Suprapubic skin (tissue), 4 donors: ENCODE results near the gene WDR37. TPM values are rescaled to one million over a fixed set of nuclear protein-coding genes. Genes with fewer than 3 reads are reported as not detected.

Experiments used
- DNase-seq, 2 donors: peaks; one replicate each; pipeline ENCODE4 v3.0.0-alpha.2; 2019; ENCODE audit warnings: low spot score in 2 of 2
- H3K27ac ChIP-seq: fragments of 200-600 bp; sonication (generic); one replicate; pipeline ENCODE4 v1.5.1; 2019
- H3K27me3 ChIP-seq: fragments of 200-600 bp; sonication (generic); one replicate; pipeline ENCODE4 v1.5.1; 2019
- H3K36me3 ChIP-seq: fragments of 200-600 bp; sonication (generic); one replicate; pipeline ENCODE4 v1.5.1; 2019
- H3K4me1 ChIP-seq: fragments of 200-600 bp; sonication (generic); one replicate; pipeline ENCODE4 v1.5.1; 2019
- H3K4me3 ChIP-seq: fragments of 200-600 bp; sonication (generic); one replicate; pipeline ENCODE4 v1.5.1; 2019; ENCODE audit warnings: mild to moderate bottlenecking
- H3K9me3 ChIP-seq: fragments of 200-600 bp; sonication (generic); one replicate; pipeline ENCODE4 v1.5.1; 2019
- EP300 ChIP-seq: sonication (generic); formaldehyde crosslinking; IDR thresholded peaks from one replicate; pipeline ENCODE4 v1.6.1; 2017; ENCODE audit warnings: antibody characterized with exemption
- POLR2A ChIP-seq, 2 donors: fragments of 450-650 bp; IDR thresholded peaks; one replicate each; pipeline ENCODE4 v1.6.1; 2017; ENCODE audit warnings: antibody characterized with exemption in 2 of 2, mild to moderate bottlenecking in 2 of 2, moderate library complexity in 2 of 2
- POLR2AphosphoS5 ChIP-seq, 3 donors: sonication (generic); formaldehyde crosslinking; IDR thresholded peaks; one replicate each; pipeline ENCODE4 v1.6.1; 2017; ENCODE audit warnings: antibody characterized with exemption in 3 of 3
- WGBS: methylation state at CpG from one replicate; pipeline ENCODE4 v1.1.5; 2018; 5-methylcytosine and 5-hydroxymethylcytosine counted together
- total RNA-seq, 4 donors: library from RNA; depleted of rRNA; stranded (reverse); fragments of >200 nt; gene quantifications; one replicate each; pipeline ENCODE4 v1.1.0, GENCODE V29; 2016
- TF ChIP-seq, protein P1 (sequence below), 2 donors: fragments of 200-600 bp in 1 of 2; fragments of 450-650 bp in 1 of 2; sonication (generic) in 1 of 2; IDR thresholded peaks; one replicate each; pipeline ENCODE4 v1.5.1; 2016 to 2019; ENCODE audit warnings: antibody characterized with exemption in 2 of 2, mild to moderate bottlenecking in 1 of 2, moderate library complexity in 1 of 2

Gene WDR37
- total RNA-seq, 4 donors from 2014 or later, result 13.1 to 32.7 (median 18.4) TPM

DNA sequence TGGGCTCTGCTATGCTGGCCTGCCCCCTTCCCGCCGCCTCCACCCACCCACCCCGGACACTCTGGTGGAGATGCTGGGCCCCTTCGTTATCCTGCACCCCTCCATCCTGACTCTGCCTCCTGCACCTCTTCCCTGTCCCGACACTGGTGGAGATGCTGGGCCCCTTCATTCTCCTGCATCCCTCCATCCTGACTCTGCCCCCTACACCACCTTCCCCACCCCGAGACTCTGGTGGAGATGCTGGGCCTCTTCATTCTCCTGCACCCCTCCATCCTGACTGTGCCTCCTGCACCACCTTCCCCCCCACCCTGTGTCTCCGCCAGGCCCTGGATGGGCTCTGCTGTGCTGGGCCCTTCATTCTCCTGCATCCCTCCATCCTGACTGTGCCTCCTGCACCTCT is 45.5 kb upstream of the WDR37 start:
- DNase-seq, result no peak
- TF ChIP-seq POLR2A (IDR thresholded peaks at IDR 0.05) (no peak), EP300 (no peak), POLR2AphosphoS5 (IDR thresholded peaks at IDR 0.05) (no peak)
- TF ChIP-seq, protein P1, sequence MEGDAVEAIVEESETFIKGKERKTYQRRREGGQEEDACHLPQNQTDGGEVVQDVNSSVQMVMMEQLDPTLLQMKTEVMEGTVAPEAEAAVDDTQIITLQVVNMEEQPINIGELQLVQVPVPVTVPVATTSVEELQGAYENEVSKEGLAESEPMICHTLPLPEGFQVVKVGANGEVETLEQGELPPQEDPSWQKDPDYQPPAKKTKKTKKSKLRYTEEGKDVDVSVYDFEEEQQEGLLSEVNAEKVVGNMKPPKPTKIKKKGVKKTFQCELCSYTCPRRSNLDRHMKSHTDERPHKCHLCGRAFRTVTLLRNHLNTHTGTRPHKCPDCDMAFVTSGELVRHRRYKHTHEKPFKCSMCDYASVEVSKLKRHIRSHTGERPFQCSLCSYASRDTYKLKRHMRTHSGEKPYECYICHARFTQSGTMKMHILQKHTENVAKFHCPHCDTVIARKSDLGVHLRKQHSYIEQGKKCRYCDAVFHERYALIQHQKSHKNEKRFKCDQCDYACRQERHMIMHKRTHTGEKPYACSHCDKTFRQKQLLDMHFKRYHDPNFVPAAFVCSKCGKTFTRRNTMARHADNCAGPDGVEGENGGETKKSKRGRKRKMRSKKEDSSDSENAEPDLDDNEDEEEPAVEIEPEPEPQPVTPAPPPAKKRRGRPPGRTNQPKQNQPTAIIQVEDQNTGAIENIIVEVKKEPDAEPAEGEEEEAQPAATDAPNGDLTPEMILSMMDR (IDR thresholded peaks at IDR 0.05), result no peak
- Histone ChIP-seq H3K27ac (no peak overlapping the region), H3K4me3 (no peak overlapping the region), H3K4me1 (no peaks in the 10 kb centered on the region), H3K9me3 (no peaks in the 10 kb centered on the region), H3K27me3 (no peaks in the 10 kb centered on the region), H3K36me3 (peaks cover 96% of the 10 kb centered on the region)
- WGBS, result 97% methylated on average over 7 of the region's 7 CpGs

DNA sequence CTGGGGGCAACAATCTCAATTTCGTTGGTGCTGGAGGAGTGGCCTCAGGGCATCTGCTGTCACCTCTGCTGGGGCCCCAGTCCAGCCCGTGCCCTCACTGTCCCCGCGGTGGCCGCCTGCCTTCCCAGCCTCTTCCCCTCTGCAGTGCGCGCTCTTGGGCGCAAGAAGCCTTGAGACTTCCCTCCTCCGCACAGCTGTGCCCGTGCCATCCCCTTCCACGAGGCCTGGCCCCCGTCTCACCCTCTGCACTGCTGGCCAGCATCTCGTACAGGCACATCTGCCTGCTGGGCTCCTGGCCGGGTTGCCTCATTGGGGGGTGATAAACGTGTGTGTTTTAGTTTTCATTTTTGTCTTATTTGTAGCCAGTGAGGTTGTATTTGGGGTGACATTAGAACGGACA is 44.5 kb upstream of the WDR37 start:
- DNase-seq, result no peak
- H3K27ac ChIP-seq, result no peak overlapping the region
- H3K36me3 ChIP-seq, result peaks cover 96% of the 10 kb centered on the region
- H3K27me3 ChIP-seq, result no peaks in the 10 kb centered on the region
- TF ChIP-seq POLR2A (IDR thresholded peaks at IDR 0.05), result no peak
- no peak for TF ChIP-seq POLR2AphosphoS5 (IDR thresholded peaks at IDR 0.05)
- TF ChIP-seq, protein P1 (IDR thresholded peaks at IDR 0.05), result no peak
- no peak for TF ChIP-seq EP300
- WGBS, result 95% methylated on average over 16 of the region's 16 CpGs
- H3K4me3 ChIP-seq, result no peak overlapping the region
- no peaks in the 10 kb centered on the region for H3K4me1 ChIP-seq
- no peaks in the 10 kb centered on the region for H3K9me3 ChIP-seq

DNA sequence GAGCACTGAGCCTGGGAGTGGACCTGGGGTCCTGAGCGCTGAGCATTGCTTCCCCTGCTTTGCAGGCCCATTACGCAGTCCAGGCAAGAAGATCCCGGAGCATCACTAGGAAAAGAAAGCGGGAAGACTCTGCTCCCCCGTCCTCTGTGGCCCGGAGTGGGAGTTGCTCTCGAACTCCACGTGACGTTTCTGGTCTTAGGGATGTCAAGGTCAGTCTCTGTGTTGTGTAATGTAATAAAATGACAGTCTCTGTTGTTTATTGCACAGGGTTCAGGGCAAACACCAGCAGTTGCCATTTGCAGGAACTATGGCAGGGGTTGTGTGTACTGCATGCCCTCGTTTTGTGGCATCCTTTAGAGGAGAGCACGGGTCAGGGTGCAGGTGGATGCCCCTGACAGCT is 40.5 kb upstream of the WDR37 start:
- Histone ChIP-seq H3K27me3 (no peaks in the 10 kb centered on the region), H3K4me1 (no peaks in the 10 kb centered on the region), H3K27ac (no peak overlapping the region), H3K9me3 (no peaks in the 10 kb centered on the region), H3K4me3 (no peak overlapping the region), H3K36me3 (peaks cover 90% of the 10 kb centered on the region)
- 94% methylated on average over 7 of the region's 11 CpGs for WGBS
- DNase-seq, result no peak
- TF ChIP-seq POLR2AphosphoS5 (IDR thresholded peaks at IDR 0.05) (no peak), EP300 (no peak)

DNA sequence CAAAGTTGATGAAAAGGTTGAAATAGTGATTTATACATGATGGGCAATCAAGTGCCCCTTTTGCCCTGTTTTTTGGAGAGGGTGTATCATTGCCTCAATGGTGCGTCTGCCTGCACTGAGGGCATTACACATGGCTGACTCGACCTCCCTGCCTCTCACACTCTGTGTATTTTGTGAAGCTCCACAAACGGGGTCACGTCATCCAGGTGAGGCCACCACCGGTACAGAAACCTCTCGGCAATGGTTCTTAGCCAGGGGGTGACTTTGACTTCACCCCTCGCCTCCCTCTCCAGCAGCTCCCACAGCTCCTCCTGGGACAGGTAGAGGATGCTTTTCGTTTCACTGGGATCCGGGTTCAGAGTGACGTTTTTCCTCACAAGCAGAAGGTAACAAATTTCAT is 36.8 kb upstream of the WDR37 start:
- WGBS, result 94% methylated on average over 10 of the region's 10 CpGs
- Histone ChIP-seq H3K36me3 (peaks cover 53% of the 10 kb centered on the region), H3K27me3 (no peaks in the 10 kb centered on the region), H3K9me3 (no peaks in the 10 kb centered on the region), H3K4me1 (no peaks in the 10 kb centered on the region), H3K27ac (no peak overlapping the region), H3K4me3 (no peak overlapping the region)
- no peak for TF ChIP-seq POLR2A (IDR thresholded peaks at IDR 0.05)
- TF ChIP-seq, protein P1 (IDR thresholded peaks at IDR 0.05), result no peak
- no peak for TF ChIP-seq EP300
- no peak for TF ChIP-seq POLR2AphosphoS5 (IDR thresholded peaks at IDR 0.05)
- DNase-seq, result no peak

DNA sequence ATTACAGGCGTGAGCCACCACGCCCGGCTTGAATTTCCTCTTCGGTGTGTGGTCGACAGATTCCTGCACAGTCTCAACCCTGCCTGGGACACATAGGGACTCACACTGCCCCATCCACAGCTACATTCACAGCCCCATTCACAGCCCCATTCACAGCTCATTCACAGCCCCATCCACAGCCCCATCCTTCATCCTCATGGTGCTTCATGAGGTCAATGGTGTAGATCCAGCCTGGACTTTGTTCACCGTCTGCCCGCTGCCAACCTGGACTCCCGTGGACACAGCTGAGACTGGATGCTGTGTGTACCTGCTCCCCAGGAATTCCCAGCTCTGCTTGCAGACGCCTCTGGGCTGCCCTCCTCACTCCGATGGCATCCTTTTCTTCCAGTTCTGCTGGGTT is 35.7 kb upstream of the WDR37 start:
- peaks cover 45% of the 10 kb centered on the region for H3K36me3 ChIP-seq
- 91% methylated on average over 10 of the region's 10 CpGs for WGBS

DNA sequence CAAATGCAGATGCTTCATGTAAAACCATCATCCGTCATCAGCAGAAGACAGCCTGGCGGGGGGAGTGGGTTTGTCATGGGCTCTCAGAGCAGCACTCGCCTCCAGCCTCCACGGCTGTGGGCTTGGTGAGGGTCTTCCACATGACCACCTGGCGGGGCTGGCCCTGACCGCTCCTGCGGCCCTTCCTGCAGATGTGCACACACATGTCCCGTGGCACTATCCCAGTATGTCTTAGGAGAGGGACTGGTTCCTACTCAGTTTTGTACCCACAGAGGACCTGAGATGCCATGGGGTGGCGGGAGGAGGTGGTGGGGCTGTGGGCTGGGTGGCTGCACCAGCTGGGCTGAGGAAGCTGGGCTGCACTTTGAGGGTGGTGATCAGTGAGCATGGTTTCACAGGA is 35.2 kb upstream of the WDR37 start:
- 94% methylated on average over 8 of the region's 9 CpGs for WGBS
- H3K4me1 ChIP-seq, result no peaks in the 10 kb centered on the region

More for the DNA sequence above, 35.7 kb upstream of the WDR37 start:
- no peak for DNase-seq
- H3K27me3 ChIP-seq, result no peaks in the 10 kb centered on the region
- H3K9me3 ChIP-seq, result no peaks in the 10 kb centered on the region
- H3K4me3 ChIP-seq, result no peak overlapping the region
- no peaks in the 10 kb centered on the region for H3K4me1 ChIP-seq
- no peak for TF ChIP-seq POLR2A (IDR thresholded peaks at IDR 0.05)
- no peak for TF ChIP-seq EP300
- no peak overlapping the region for H3K27ac ChIP-seq

DNA sequence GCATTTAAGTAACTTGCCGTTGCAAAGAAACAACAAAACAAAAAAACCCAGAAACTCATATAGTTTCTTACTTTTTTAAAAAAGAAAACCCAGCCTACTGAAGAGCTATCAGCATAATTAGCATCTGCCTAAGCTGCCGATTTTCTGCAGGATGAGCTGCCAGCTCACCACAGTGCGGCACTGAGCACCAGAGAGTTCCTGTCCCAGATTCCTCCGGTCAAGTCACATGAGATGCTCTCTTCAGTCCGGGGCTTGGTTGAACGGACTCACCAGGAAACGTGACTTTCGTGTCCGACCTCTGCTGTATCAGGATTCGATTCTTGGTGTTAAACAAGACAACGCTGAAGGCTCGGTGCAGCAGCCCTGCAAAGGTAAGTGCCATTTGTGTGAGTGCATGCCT is 33.8 kb upstream of the WDR37 start:
- Histone ChIP-seq H3K4me3 (no peak overlapping the region), H3K9me3 (no peaks in the 10 kb centered on the region), H3K4me1 (no peaks in the 10 kb centered on the region), H3K36me3 (peaks cover 26% of the 10 kb centered on the region), H3K27me3 (no peaks in the 10 kb centered on the region), H3K27ac (no peak overlapping the region)
- TF ChIP-seq POLR2AphosphoS5 (IDR thresholded peaks at IDR 0.05) (no peak), POLR2A (IDR thresholded peaks at IDR 0.05) (no peak)
- TF ChIP-seq, protein P1 (IDR thresholded peaks at IDR 0.05), result no peak
- DNase-seq, result no peak
- WGBS, result 90% methylated on average over 12 of the region's 12 CpGs

More for the DNA sequence above, 35.2 kb upstream of the WDR37 start:
- H3K36me3 ChIP-seq, result peaks cover 41% of the 10 kb centered on the region
- no peak overlapping the region for H3K4me3 ChIP-seq
- H3K9me3 ChIP-seq, result no peaks in the 10 kb centered on the region
- TF ChIP-seq POLR2AphosphoS5 (IDR thresholded peaks at IDR 0.05) (no peak), POLR2A (IDR thresholded peaks at IDR 0.05) (no peak), EP300 (no peak)
- no peaks in the 10 kb centered on the region for H3K27me3 ChIP-seq
- no peak for DNase-seq
- H3K27ac ChIP-seq, result no peak overlapping the region
